Activated CD4-positive, alpha-beta T cell treated with anti-CD3 and anti-CD28 coated beads for 36 hours (primary cell): ENCODE measurements around the gene TRPM3. TPM values are rescaled to one million over a fixed set of nuclear protein-coding genes. Genes with fewer than 3 reads are reported as not detected.

Source experiments
- ATAC-seq: fragments of 200-7000 bp; cut with Tn5 transposase; one replicate; pipeline ENCODE4 v1.10.0; 2021; ENCODE audit warnings: mild to moderate bottlenecking, moderate library complexity
- CTCF ChIA-PET: fragments of 350-600 bp; sonication (Branson Sonifier 250); formaldehyde crosslinking; loops from one replicate; lab custom pipeline; 2021; ENCODE audit warnings: antibody characterized with exemption; lab: Charles Lee
- POLR2A ChIA-PET: fragments of 350-600 bp; sonication (Branson Sonifier 250); formaldehyde crosslinking; loops from one replicate; lab custom pipeline; 2021; ENCODE audit warnings: antibody characterized with exemption, inconsistent platforms; lab: Charles Lee
- DNase-seq: peaks from one replicate; pipeline ENCODE4 v3.0.0-alpha.2; 2020
- H3K27ac Mint-ChIP-seq: one replicate; pipeline ENCODE4 v1.8.0; 2021; ENCODE audit warnings: mixed read lengths
- H3K27me3 Mint-ChIP-seq: one replicate; pipeline ENCODE4 v1.8.0; 2021; ENCODE audit warnings: mixed read lengths
- H3K36me3 Mint-ChIP-seq: one replicate; pipeline ENCODE4 v1.8.0; 2021; ENCODE audit warnings: low read depth, mixed read lengths
- H3K4me1 Mint-ChIP-seq: one replicate; pipeline ENCODE4 v1.8.0; 2021; ENCODE audit warnings: mixed read lengths
- H3K4me3 Mint-ChIP-seq: one replicate; pipeline ENCODE4 v1.8.0; 2021; ENCODE audit warnings: mild to moderate bottlenecking, moderate library complexity, mixed read lengths
- H3K9me3 Mint-ChIP-seq: one replicate; pipeline ENCODE4 v1.8.0; 2021; ENCODE audit warnings: low read depth, mixed read lengths
- intact Hi-C, 2 experiments: fragments of 100-400 bp; cut with DNase I in 1 of 2; cut with micrococcal nuclease in 1 of 2; formaldehyde crosslinking; loops; one replicate each; pipeline versions ENCODE4 v1.14.2 to v1.15.1; 2022 to 2024; cut with DNase I, micrococcal nuclease
- microRNA-seq: library from miRNA; unstranded; fragments of <30 nt; microRNA quantifications from one replicate; pipeline ENCODE4 v1.2.0, GENCODE V29; 2021; ENCODE audit warnings: borderline replicate concordance
- total RNA-seq, 2 experiments: library from RNA; stranded (reverse); gene quantifications; one replicate each; pipeline ENCODE4 v1.2.3, GENCODE V29; 2021

Gene TRPM3
- total RNA-seq, 2 experiments from 2014 or later = not detected

GRCh38 chr9:70480405-70480980, 640.9 kb downstream of the TRPM3 start:
- CTCF ChIA-PET = interaction anchor here (1.0 kb wide), 1 partner anchor 122 kb away, joined by 3 read pairs; no protein-coding TSS in a partner anchor
- no peak overlapping the region for H3K4me3 Mint-ChIP-seq
- H3K4me1 Mint-ChIP-seq = peaks cover 9% of the 10 kb centered on the region
- no peak for DNase-seq
- no peaks in the 10 kb centered on the region for H3K9me3 Mint-ChIP-seq
- H3K27ac Mint-ChIP-seq = no peak overlapping the region
- H3K27me3 Mint-ChIP-seq = no peaks in the 10 kb centered on the region
- no peak for ATAC-seq
- H3K36me3 Mint-ChIP-seq = no peaks in the 10 kb centered on the region
- intact Hi-C loops = loop anchor here in 1 of 2 experiments (5.0 kb wide), 1 partner anchor 58 kb away; no protein-coding TSS in a partner anchor
- POLR2A ChIA-PET = no interaction called here

- CTCF ChIA-PET = interaction anchor here (1.0 to 1.3 kb wide), 3 partner anchors 15 to 123 kb away, joined by 3 to 5 read pairs (median 4); no protein-coding TSS in a partner anchor
- no peaks in the 10 kb centered on the region for H3K9me3 Mint-ChIP-seq
- DNase-seq = no peak
- ATAC-seq = no peak
- POLR2A ChIA-PET = no interaction called here
- no peak overlapping the region for H3K4me3 Mint-ChIP-seq
- no peak overlapping the region for H3K27ac Mint-ChIP-seq
- H3K27me3 Mint-ChIP-seq = no peaks in the 10 kb centered on the region
- intact Hi-C loops = loop anchor here in 1 of 2 experiments (5.0 kb wide), 1 partner anchor 58 kb away; no protein-coding TSS in a partner anchor
- H3K4me1 Mint-ChIP-seq = peaks cover 9% of the 10 kb centered on the region
- H3K36me3 Mint-ChIP-seq = no peaks in the 10 kb centered on the region
These were observed 641.5 kb downstream of the TRPM3 start for GRCh38 chr9:70479880-70480291.

Small RNA genes lying within 50 kb of the gene (microRNA-seq; reads per million reads assigned to microRNA genes)
- not detected for gene MIR204
